A673 (cell line): ENCODE data around the gene C19orf38.

ENCODE experiments used
- EZH2 ChIP-seq: fragments of 200-600 bp; sonication (generic); IDR thresholded peaks from 2 replicates; pipeline ENCODE4 v1.6.1; 2017; ENCODE audit warnings: borderline replicate concordance, low read depth, mild to moderate bottlenecking, mixed read lengths, antibody characterized with exemption, low read length; ENCODE audit not compliant: poor library complexity, severe bottlenecking
- TF ChIP-seq, protein P1 (sequence below): fragments of 300-800, 200-600 bp; sonication (generic); conservative IDR thresholded peaks from 2 replicates; pipeline ENCODE4 v1.5.1; 2017; ENCODE audit warnings: low read depth, mild to moderate bottlenecking, antibody characterized with exemption, low read length, moderate library complexity, mixed read lengths

GRCh38 chr19:10812196-10812595 is 36.0 kb upstream of the C19orf38 start:
- TF ChIP-seq, protein P1, sequence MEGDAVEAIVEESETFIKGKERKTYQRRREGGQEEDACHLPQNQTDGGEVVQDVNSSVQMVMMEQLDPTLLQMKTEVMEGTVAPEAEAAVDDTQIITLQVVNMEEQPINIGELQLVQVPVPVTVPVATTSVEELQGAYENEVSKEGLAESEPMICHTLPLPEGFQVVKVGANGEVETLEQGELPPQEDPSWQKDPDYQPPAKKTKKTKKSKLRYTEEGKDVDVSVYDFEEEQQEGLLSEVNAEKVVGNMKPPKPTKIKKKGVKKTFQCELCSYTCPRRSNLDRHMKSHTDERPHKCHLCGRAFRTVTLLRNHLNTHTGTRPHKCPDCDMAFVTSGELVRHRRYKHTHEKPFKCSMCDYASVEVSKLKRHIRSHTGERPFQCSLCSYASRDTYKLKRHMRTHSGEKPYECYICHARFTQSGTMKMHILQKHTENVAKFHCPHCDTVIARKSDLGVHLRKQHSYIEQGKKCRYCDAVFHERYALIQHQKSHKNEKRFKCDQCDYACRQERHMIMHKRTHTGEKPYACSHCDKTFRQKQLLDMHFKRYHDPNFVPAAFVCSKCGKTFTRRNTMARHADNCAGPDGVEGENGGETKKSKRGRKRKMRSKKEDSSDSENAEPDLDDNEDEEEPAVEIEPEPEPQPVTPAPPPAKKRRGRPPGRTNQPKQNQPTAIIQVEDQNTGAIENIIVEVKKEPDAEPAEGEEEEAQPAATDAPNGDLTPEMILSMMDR, result no peak
- no peak for TF ChIP-seq EZH2
